NB4 (cell line): ENCODE data around the gene SLCO2A1.

Experiments
- DNase-seq: peaks from one replicate; pipeline ENCODE4 v3.0.0; 2010; ENCODE audit warnings: low read depth
- H3K4me3 ChIP-seq: one replicate; pipeline ENCODE4 v1.5.1; 2011; ENCODE audit warnings: mild to moderate bottlenecking, low read depth, low read length, moderate library complexity
- CTCF ChIP-seq: IDR thresholded peaks from one replicate; pipeline ENCODE4 v1.5.1; 2012; ENCODE audit warnings: low read depth, low read length
- MAX ChIP-seq: IDR thresholded peaks from 2 replicates; pipeline ENCODE4 v1.6.1; 2011; ENCODE audit warnings: low read depth, low read length
- MYC ChIP-seq: IDR thresholded peaks from 2 replicates; pipeline ENCODE4 v1.6.1; 2011; ENCODE audit warnings: low read depth, low read length
- POLR2A ChIP-seq: IDR thresholded peaks from 2 replicates; pipeline ENCODE4 v1.6.1; 2011; ENCODE audit warnings: mild to moderate bottlenecking; ENCODE audit not compliant: insufficient read length; ENCODE audit errors: extremely low read depth

SLCO2A1 gene

GRCh38 chr3:133891662-133892378 is 137.9 kb downstream of the SLCO2A1 start:
- DNase-seq, result no peak
- TF ChIP-seq MYC (no peak), MAX (no peak), CTCF (no peak), POLR2A (no peak)
- no peak overlapping the region for H3K4me3 ChIP-seq

- H3K4me3 ChIP-seq, result no peak overlapping the region
- TF ChIP-seq POLR2A (no peak), CTCF (no peak), MAX (no peak), MYC (no peak)
- no peak for DNase-seq
Observed at GRCh38 chr3:133890972-133891644, 138.6 kb downstream of the SLCO2A1 start.

GRCh38 chr3:133890037-133890436 is 139.7 kb downstream of the SLCO2A1 start:
- DNase-seq, result peak; percentile 84
- H3K4me3 ChIP-seq, result no peak overlapping the region
- TF ChIP-seq MAX (no peak), POLR2A (no peak), CTCF (no peak), MYC (no peak)

GRCh38 chr3:133888726-133889340 is 140.9 kb downstream of the SLCO2A1 start:
- no peak for DNase-seq
- TF ChIP-seq MYC, result no peak
- no peak for TF ChIP-seq CTCF
- no peak for TF ChIP-seq POLR2A
- TF ChIP-seq MAX, result no peak
- H3K4me3 ChIP-seq, result no peak overlapping the region

- DNase-seq, result peak; percentile 91
- peak; percentile 74 for TF ChIP-seq MYC
- no peak for TF ChIP-seq CTCF
- peak; percentile 88 for TF ChIP-seq MAX
- no peak overlapping the region for H3K4me3 ChIP-seq
Observed at GRCh38 chr3:133887803-133888703, 141.7 kb downstream of the SLCO2A1 start.
